ENCODE results near the gene CCDC126.

DNA sequence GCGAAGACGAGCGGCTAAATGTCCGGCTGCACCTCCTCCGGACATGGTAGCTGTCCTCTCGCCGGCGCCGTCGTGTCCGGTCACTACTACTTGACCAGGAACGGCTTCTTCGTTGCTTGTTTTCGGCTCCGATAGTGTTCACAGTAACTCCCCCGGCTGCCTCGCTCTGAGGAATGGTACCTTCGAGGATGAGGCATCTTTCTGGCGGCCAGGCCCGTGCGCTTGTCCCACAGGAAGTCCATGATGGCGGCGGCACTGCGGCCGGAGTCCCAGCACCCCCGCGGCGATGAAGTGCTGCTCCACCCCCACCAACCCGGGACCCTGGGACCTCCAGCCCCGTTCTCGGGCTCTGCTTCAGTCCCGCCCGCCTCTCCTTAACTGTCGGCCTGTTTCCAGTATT is 11.0 kb upstream of the CCDC126 start:
- no peak for TF ChIP-seq POLR2A (IDR thresholded peaks at IDR 0.05; ENCODE audit: low read length)
- no peak for TF ChIP-seq GATA1 (IDR thresholded peaks at IDR 0.05; ENCODE audit: low read depth, low read length)

Measured in erythroblast (primary cell).